Measurements from ENCODE around the gene RNF4. TPM values are rescaled to one million over a fixed set of nuclear protein-coding genes. Genes with fewer than 3 reads are reported as not detected.
A peak's percentile ranks its signal among the peaks of the same experiment; 100 is the strongest.
"Not testable (repeated sequence)": the region's sequence is repeated elsewhere in the genome, so short reads cannot be mapped to it uniquely, and the experiment has no call there.

RNF4 gene
- total RNA-seq, 2 donors from 2014 or later, result 38.7 to 38.9 TPM

DNA sequence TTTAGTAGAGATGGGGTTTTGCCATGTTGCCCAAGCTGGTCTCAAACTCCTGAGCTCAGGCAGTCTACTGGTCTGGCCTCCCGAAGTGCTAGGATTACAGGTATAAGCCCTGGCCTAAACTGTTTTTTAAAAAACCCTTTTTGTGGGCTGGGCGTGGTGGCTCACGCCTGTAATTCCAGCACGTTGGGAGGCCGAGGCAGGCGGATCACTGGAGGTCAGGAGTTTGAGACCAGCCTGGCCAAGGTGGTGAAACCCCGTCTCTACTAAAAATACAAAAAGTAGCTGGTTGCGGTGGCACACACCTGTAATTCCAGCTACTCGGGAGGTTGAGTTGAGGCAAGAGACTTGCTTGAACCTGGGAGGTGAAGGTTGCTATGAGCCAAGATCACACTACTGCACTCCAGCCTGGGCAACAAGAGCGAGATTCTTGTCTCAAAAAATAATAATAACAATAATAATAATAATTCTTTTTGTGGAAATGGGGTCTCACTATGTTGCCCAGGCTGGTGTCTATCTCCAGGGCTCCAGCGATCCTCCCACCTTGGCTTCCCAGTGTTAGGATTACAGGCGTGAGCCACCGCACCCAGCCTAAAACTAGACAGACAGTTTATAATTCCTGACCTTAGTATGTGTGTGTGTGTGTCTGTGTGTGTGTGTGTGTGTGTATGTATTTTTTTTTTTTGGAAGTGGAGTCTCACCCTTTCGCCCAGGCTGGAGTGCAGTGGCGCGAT is 78.2 kb downstream of the RNF4 start:
- DNase-seq (ENCODE audit: low spot score), result peak; percentile 73

DNA sequence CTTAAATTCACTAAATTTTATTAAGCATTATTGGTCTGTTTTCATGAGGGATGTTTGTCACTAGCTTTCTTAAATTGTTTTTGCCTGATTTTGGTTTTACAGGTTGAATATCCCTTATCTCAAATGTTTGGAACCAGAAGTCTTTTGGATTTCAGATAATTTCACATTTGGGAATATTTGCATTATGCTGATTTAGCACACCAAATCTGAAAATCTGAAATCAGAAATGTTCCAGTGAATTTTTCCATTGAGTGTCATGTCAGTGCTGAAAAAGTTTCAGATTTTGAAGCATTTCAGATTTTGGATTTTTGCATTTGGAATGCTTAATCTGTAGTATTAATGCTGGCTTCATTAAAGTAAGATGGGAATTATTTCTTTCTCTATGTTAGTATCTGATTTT is 82.2 kb downstream of the RNF4 start:
- DNase-seq (ENCODE audit: low spot score), result no peak
- intact Hi-C loops (cut with DNase I), result no loop called here

More for the DNA sequence above, 78.2 kb downstream of the RNF4 start:
- intact Hi-C loops (cut with DNase I), result not testable (repeated sequence)

DNA sequence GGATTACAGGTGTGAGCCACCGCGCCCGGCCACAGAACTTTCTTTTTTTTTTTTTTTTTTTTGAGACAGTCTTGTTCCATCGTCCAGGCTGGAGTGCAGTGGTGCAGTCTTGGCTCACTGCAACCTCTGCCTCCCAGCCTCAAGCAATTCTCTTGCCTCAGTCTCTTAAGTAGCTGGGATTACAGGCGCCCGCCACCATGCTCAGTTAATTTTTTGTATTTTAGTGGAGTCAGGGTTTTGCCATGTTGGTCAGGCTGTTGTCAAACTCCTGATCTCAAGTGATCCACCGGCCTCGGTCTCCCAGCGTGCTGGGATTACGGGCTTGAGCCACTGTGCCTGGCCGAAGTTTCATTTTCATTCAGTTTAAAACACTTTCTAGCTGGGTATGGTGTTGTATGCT is 83.9 kb downstream of the RNF4 start:
- intact Hi-C loops (cut with DNase I), result no loop called here
- DNase-seq (ENCODE audit: low spot score), result no peak

DNA sequence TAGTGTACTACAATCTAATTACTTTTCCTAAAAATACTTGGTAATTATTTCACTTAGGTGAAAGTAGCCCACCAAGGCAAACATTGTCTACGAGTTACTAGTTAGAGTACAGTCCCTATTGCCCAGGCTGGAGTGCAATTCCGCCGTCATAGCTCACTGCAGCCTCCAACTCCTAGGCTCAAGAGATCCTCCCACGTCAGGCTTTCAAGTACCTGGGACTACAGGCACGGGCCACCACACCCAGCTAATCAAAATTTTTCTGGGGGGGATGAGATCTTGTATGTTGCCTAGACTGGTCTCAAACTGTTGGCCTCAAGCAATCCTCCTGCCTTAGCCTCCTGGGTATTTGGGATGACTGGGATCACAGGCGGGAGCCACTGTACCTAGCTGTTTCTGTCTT is 89.4 kb downstream of the RNF4 start:
- DNase-seq (ENCODE audit: low spot score), result peak; percentile 20
- intact Hi-C loops (cut with DNase I), result no loop called here

DNA sequence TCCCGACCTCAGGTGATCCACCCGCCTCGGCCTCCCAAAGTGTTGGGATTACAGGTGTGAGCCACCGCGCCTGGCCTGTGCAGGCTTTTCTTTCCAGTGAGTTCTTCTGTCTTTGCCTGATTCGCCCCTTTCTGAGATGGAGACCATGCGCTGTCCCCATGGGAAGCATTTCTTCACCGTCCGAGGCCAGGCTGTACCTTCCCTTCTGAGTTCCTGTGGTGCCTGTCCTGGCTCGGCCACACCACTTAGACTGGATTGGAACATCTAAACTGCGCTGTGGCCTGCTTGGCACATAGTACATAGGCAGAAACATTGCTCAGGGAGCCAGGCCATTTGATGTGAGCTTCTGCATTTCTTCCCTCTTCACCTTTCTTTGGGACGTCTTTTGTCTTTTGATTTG is 91.3 kb downstream of the RNF4 start:
- peak; percentile 23 for DNase-seq (ENCODE audit: low spot score)
- intact Hi-C loops (cut with DNase I), result no loop called here

Other genes starting within 250 kb of the RNF4 start
- gene HAUS3, start 227.0 kb upstream of the RNF4 start, total RNA-seq, result 10 to 100 TPM in 1 of 2 donors, 1 to 10 TPM in 1; 9.6 to 11.8 TPM
- 1 to 10 TPM; 2.0 to 3.5 TPM for gene POLN, start 227.0 kb upstream of the RNF4 start, total RNA-seq
- gene MXD4, start 207.0 kb upstream of the RNF4 start, total RNA-seq, result 10 to 100 TPM; 43.6 to 43.7 TPM
- gene ZFYVE28, start 50.5 kb upstream of the RNF4 start, total RNA-seq, result 1 to 10 TPM; 7.4 to 8.4 TPM
- not detected for gene CFAP99, start 50.2 kb upstream of the RNF4 start, total RNA-seq
- 10 to 100 TPM; 18.6 to 20.3 TPM for gene FAM193A, start 67.5 kb downstream of the RNF4 start, total RNA-seq